CD4-positive, alpha-beta T cell treated with Interleukin-21 for 1 hour (primary cell): Measurements from ENCODE around the gene ACAD8.

Source experiments
- DNase-seq: peaks from one replicate; pipeline ENCODE4 v3.0.0-alpha.2; 2020

The ACAD8 gene

GRCh38 chr11:134253188-134253993 is at the start of gene ACAD8, which contains the start of gene THYN1:
Gene ACAD8, plus strand, starts transcription at chr11:134253568. Its CDS starts 33 bp downstream, at chr11:134253601.
Gene THYN1, minus strand, starts transcription at chr11:134253352. Its CDS starts 470 bp downstream, at chr11:134252882.
- peak; percentile 96 for DNase-seq

GRCh38 chr11:134205729-134206128 is 47.6 kb upstream of the ACAD8 start:
- no peak for DNase-seq

GRCh38 chr11:134206185-134206584 is 47.2 kb upstream of the ACAD8 start:
- no peak for DNase-seq

- peak; percentile 75 for DNase-seq
Observed at GRCh38 chr11:134207538-134208239, 45.7 kb upstream of the ACAD8 start.

GRCh38 chr11:134215836-134216235 is 37.5 kb upstream of the ACAD8 start:
- no peak for DNase-seq

GRCh38 chr11:134216816-134217215 is 36.6 kb upstream of the ACAD8 start:
- DNase-seq, result no peak

- DNase-seq, result no peak
Observed at GRCh38 chr11:134223121-134223520, 30.2 kb upstream of the ACAD8 start.

- DNase-seq, result peak; percentile 96
Observed at GRCh38 chr11:134223836-134224709, 29.3 kb upstream of the ACAD8 start, which contains the start of the genes NCAPD3 and VPS26B. Gene NCAPD3, minus strand, starts transcription at chr11:134223967. Its CDS starts 41 bp downstream, at chr11:134223926. Gene VPS26B, plus strand, starts transcription at chr11:134224671. Its CDS starts 452 bp downstream, at chr11:134225123.

- DNase-seq, result peak; percentile 43
Observed at GRCh38 chr11:134224710-134225664, 28.4 kb upstream of the ACAD8 start.

- DNase-seq, result no peak
Observed at GRCh38 chr11:134226806-134227325, 26.5 kb upstream of the ACAD8 start.

GRCh38 chr11:134228625-134229024 is 24.7 kb upstream of the ACAD8 start:
- DNase-seq, result peak; percentile 45

- no peak for DNase-seq
Observed at GRCh38 chr11:134229126-134229790, 24.1 kb upstream of the ACAD8 start.

GRCh38 chr11:134230339-134230738 is 23.0 kb upstream of the ACAD8 start:
- no peak for DNase-seq

GRCh38 chr11:134231958-134232659 is 21.3 kb upstream of the ACAD8 start:
- DNase-seq, result no peak

GRCh38 chr11:134233729-134234179 is 19.6 kb upstream of the ACAD8 start:
- DNase-seq, result no peak

- DNase-seq, result no peak
Observed at GRCh38 chr11:134235399-134235798, 18.0 kb upstream of the ACAD8 start.

- DNase-seq, result no peak
Observed at GRCh38 chr11:134236834-134237556, 16.4 kb upstream of the ACAD8 start.

- no peak for DNase-seq
Observed at GRCh38 chr11:134237557-134237922, 15.8 kb upstream of the ACAD8 start.

- no peak for DNase-seq
Observed at GRCh38 chr11:134238956-134239355, 14.4 kb upstream of the ACAD8 start.
